CD4-positive, alpha-beta T cell treated with Interleukin-17A for 1 hour (primary cell): Measurements from ENCODE around the gene MARK4.
"Not testable (repeated sequence)": the region's sequence is repeated elsewhere in the genome, so short reads cannot be mapped to it uniquely, and the experiment has no call there.

Source experiments
- DNase-seq: peaks from one replicate; pipeline ENCODE4 v3.0.0-alpha.2; 2020

Gene MARK4

DNA sequence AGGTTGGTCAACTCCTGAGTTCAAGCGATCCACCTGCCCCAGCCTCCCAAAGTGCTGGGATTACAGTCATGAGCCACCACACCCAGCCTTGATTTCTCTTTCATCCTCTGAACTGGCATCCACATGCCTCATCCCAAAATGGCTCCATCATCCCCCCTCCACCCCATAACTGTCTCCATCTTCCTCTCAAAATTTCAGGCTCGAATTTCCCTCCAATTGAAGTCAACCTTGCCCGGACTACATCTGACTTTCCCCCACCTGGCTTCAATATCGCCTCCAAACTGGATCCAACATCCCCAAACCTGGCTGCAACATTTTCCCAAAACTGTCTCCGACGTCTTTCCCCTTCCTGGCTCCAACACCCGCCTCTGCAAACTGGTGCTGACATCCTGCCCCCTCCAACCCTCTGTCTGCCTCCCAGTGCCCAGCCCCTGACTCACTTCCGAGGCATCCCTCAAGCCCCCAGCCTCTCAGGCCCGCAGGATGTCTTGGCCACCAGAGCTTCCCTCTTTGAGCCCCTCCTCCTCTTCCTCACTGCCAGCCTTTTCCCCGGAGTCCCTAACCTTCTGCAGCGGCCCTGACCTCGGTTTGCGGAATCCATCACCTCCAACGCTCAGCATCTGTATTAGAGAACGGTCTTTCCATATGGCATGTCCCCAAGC is 6.8 kb upstream of the MARK4 start:
- DNase-seq: no peak

DNA sequence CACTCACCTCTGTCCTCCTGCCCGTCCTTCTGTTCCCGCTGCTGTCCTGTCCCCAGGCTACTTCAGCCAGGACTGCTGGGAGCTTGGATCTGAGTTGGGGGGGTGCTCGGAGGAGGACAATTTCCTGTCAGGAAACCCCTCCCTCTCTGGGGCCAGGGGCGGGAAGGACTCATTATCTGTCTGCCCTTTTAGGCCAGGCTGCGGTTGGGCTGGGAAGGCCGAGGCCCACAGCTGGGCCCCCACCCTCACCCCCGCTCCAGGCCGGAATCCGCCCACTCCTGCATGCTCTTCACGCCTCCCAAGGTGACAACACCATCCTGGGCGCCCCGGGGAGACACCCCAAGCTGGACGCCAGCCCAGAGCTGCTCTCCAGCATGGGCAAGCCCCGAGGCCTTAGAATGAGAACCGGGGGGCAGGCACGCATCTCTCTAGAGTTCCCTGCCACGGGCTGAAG is 5.7 kb upstream of the MARK4 start, which contains the start of gene EXOC3L2:
Gene EXOC3L2, minus strand, starts transcription at position 74 of the 454 bp plus-strand sequence. CDS start 6,362 bp downstream, outside the sequence.
- DNase-seq: no peak

DNA sequence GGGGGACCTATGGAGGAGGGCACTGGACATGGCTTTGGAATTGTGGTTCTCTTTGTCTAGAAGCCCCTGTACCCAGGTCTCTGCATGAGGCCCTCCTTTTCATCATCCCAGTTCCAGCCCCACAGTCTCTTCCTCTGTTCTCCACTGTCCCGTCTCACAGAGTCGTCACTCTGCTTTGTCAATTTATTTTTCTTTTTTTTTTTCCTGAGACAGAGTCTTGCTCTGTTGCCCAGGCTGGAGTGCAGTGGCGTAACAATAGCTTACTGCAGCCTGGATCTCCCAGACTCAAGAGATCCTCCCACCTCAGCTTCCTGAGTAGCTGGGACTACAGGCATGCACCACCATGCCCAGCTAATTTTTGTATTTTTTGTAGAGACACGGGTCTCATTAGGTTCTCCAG is 5.2 kb upstream of the MARK4 start:
- no peak for DNase-seq

DNA sequence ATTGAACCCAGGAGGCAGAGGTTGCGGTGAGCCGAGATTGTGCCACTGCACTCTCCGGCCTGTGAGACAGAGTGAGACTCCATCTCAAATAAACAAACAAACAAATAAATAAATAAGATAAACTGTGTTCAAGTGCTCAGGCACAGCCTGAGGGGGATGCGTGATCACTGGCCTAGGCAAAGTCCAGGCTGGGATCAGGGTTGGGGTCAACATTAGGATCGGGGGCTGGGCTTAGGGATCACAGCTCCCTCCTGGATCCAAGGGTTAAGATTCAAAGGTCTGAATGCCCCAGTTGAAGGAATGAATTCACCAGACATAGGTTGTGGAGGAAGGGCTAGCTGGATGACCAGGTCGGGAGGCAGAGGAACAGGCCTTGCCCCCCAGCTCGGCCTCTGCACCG is 3.9 kb upstream of the MARK4 start:
- DNase-seq: no peak

DNA sequence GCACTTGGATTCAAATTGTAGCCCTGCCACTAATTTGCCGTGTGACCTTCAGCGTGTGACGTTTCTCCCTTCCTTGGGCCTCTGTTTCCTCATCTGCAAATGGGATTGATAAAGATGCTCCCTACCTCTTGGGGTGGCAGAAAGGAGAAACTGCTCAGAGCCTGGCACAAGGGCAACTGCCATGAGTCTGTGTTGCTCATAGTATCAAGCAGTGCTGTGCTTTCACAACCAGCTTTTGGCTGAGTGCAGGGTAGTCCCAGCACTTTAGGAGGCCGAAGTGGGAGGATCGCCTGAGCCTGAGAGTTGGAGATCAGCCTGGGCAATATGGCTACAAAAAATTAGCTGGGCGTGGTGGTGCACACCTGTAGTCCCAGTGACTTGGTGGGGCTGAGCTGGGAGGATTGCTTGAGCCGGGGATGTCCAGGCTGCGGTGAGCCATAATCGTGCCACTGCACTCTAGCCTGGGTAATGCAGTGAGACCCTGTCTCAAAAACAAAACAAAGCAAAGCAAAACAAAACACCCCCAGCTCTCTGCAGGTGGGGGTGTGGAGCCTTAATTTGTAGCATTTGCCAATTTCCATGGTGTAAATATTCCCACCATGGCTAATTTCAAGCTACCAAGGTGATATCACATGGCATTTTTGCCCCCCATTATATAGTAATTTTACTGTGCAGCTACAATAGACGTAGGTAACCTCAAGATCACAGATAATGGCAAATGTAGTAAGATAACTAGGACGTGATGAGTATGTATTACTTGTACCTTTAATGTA is 1.6 kb upstream of the MARK4 start:
- DNase-seq: no peak

DNA sequence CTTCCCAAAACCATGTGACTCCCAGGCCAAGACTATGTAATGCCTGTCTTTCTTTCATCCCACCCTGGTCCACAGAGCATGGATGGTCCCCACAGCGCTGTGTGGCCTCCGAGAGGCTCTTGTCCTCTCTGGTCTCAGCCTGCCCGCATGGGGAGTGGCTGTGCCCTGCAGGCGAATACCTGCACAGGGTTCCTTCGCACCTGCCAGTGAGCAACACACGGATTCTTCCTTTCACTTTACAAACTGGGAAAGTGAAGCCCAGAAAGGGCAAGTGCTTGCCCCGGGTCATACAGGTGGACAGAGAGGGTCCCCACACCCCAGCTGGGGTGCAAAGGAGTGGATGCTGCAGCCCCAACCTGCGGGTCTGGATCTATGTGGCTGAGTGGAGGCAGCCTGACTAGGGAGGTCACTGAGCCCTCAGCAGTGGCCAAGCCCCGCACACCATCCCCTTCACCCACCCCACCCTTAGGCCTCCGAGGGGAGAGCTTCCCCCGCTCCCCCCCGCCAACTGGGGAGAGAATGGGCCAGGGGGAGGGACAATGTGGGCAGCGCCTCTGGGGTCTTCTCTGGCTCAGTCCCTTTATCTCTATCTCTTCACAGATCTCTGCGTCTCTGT is 747 bp upstream of the MARK4 start:
- DNase-seq: no peak

DNA sequence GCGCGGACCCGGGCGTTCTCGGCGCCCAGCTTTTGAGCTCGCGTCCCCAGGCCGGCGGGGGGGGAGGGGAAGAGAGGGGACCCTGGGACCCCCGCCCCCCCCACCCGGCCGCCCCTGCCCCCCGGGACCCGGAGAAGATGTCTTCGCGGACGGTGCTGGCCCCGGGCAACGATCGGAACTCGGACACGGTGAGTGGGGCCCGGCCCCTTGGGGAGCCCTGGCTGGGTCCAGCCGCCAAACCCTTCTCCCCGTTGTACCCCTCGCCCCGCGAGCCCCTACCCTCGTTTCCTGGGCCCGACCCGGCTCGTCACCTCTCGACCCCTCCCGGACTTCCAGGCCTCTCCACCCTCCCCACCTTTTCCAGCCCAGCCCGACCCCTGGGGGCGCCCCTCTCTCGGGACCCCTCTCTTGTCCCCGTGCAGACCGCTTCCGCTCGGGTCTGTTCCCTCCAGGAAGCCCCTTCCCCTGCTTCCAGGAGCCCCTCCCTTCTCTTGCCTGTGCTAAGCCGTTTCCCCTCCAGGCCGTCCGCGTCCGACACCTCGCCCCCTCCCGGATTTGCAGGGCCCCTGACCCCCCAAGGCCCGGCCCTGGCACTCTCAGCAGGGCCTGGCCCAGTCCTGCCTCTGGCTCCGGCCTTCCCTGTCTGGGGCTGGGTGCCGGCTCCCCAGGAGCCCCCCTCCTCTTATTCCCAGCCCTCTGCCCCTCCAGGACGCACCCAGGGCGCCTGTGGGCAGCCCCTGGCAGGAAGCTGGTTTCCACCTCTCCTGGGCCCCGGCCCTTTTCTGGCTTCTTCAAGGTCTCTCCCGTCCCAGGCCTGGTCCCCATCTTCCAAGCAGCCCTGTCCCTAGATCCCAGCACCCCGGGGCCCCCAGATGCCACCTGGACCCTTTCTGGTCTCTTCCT is 632 bp downstream of the MARK4 start:
- DNase-seq: peak; percentile 18

DNA sequence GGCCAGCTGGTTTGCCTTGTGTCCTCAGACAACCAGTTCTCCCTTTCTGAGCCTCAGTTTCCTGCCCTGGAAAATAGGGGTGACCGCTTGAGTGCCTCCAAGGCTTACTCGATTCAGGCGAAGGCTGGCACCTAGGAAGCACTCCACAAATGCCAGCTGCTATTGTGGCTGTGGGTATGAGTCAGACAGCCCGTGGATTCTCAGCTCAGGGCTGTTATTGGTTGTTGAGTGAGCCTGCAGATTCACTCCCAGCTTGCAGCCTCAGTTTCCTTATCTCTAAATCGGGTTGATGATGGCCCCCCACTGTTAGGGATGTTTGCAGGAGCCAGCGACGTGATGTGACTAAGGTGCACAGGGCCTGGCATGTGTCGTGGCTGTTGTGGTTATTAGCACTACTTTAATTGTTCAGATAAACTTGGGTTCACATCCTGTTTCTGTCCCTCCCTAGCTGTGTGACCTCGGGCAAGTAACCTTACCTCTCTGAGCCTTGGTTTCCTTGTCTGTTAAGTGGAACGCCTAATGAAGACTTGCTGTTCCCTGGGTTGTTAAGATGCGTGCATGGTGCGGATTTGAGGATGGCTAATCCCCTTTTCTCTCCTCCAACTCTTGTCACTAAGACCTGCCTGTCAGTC is 2.4 kb downstream of the MARK4 start:
- DNase-seq: peak; percentile 30

DNA sequence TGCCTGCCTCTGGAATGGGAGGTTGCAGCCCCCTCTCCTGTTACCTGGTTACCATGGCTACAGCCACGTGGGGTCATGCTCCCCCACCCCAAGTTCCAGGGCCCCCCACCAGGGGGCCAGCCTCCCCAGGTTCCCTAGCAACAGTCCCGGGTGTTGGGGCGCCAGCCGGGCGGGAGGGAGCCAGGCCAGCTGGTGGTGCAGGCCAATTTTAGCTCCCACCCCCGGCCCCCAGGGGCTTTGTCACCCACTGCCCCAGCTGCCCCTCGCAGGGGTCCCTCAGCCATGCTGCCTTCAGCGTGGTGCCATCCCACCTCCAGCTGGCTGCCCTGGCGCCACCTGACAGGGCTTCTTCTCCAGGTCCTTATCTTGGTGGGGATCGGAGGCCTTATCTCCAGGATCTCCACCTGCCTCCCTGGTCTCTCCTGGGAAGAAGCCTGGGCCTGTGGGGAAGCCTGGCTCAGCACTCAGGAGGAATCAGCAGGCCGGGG is 3.0 kb downstream of the MARK4 start:
- peak; percentile 10 for DNase-seq

DNA sequence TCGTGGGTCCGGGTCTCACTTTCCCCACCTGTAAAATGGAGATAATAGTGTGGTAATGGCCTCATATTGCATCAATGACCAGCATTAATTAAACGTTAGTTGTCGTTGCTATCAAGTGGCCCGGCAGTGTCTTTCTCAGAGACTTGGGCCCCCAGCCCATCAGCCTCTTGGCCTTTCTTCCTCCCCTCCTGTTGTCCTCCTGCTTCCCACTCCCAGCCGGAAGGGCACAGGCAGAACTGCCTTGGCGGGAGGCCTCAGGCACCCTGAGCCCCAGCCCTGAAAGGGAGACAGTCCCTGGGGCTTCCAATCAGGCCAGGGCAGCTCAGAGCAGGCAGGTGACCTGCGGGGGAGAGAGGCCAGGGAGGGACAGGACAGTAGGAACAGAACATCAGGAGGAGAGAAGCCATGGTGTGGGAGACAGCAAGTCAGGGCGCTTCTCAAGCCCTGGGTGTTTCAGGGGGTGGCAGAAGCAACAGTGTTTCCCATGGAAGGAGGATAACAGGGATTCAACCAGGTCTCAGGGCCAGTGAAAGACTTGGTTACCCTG is 4.6 kb downstream of the MARK4 start:
- no peak for DNase-seq

DNA sequence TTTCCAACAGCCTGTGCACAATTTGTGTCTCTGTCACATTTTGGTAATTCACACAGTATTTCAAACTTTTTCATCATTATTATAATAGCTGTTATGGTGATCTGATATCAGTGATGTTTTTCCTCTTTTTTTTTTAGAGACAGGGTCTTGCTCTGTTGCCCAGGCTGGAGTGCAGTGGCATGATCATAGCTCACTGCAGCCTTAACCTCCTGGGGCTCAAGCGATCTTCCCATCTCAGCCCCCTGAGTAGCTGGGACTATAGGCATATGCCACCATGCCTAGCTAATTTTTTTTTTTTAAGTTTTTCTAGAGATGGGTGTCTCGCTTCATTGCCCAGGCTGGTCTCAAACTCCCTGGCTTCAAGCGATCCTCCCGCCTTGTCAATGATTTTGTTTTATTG is 5.8 kb downstream of the MARK4 start:
- DNase-seq: no peak

DNA sequence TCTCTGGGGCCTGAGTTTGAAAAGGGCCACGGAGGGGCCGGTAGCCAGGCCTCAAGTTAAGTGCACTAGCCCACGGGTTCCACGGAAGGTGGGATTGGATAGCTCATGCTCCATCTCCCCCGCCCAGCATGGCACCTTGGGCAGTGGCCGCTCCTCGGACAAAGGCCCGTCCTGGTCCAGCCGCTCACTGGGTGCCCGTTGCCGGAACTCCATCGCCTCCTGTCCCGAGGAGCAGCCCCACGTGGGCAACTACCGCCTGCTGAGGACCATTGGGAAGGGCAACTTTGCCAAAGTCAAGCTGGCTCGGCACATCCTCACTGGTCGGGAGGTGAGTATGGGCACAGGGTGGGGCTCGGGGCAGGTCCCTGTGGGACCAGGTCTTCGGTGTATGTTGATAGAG is 7.8 kb downstream of the MARK4 start:
- DNase-seq: no peak

DNA sequence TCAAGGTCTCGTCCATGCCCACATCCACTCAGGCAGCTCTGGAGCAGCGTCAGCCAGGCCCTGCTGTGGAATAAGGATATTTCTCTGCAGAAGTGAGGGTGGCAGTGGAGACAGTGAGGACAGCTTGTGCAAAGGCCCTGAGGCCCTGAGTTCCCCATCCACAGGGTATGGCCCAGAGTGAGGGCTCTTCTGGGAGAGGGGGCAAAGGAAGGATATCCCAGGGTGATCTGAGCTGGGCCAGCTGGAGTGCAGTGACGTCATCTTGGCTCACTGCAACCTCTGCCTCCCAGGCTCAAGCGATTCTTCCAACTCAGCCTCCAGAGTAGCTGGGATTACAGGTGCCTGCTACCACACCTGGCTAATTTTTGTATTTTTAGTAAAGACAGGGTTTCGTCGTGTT is 11.5 kb downstream of the MARK4 start:
- DNase-seq: no peak

DNA sequence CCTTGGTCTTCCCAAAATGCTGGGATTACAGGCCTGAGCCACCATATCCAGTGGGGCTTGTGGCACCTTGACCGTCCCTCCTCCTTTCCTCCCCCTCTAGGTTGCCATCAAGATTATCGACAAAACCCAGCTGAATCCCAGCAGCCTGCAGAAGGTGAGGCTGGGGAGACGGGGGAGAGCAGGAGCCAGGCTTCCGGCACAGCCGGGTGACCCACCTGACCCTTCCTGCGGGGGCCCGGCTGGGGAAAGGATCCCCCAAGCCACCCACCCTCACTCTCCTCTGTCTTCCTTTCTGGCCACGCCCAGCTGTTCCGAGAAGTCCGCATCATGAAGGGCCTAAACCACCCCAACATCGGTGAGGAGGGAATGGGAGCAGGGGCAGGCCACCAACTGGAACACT is 11.9 kb downstream of the MARK4 start:
- no peak for DNase-seq

DNA sequence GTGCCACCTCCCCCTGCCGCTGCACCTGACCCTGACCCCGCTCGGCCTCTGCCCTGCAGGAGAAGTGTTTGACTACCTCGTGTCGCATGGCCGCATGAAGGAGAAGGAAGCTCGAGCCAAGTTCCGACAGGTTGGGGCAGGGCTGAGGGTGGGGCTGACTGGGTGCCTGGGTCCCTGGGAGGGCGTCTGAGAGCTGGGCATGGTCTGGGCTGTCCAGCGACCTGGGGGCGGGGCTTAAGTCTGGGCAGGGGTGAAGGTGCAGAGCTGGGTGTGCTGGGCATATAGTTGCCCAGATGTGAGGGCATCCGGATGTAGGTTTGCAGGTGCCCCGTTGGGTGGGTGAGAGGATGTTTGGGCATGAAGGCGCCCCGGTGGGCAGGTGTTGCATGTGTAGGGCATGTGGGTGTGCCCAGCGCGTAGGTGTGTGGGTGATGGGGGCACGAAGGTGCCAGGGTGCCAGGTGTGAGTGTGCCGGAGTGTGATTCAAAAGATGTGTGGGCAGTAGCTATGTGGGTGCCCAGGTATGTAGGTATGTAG is 13.8 kb downstream of the MARK4 start:
- DNase-seq: no peak

DNA sequence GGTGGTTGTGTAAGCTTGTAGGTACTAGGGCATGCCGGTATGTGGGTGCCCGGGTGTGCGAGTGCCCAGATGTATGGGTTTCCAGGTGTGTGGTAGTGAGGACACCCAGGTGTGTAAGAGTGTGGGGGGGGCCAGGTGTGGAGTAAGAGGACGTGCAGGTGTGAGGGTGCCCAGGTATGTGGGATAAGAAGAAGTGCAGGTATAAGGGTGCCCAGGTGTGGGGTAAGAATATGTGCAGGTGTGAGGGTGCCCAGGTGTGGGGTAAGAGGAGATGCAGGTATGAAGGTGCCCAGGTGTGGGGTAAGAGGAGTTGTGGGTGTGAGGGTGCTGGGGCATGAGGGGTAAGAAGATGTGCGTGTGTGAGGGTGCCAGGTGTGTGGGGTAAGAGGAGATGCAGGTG is 14.3 kb downstream of the MARK4 start:
- no peak for DNase-seq

DNA sequence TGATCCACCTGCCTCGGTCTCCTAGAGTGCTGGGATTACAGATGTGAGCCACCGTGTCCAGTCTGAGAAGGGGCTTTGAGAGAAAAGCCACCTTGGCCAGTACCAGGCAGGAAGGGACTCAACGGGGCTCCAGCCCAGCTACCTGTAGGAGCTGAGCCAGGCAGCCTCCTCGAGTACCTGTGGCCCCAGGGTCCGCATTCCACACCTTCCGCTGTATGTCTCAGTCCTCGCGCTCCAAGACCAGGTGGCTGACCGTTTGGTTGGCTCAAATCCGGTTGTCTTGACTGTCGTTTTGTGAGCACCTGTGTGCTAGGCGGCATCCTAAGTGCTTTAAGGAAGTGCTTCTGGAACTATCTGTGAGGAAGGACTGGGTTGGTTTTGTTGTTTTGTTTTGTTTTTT is 16.2 kb downstream of the MARK4 start:
- no peak for DNase-seq

DNA sequence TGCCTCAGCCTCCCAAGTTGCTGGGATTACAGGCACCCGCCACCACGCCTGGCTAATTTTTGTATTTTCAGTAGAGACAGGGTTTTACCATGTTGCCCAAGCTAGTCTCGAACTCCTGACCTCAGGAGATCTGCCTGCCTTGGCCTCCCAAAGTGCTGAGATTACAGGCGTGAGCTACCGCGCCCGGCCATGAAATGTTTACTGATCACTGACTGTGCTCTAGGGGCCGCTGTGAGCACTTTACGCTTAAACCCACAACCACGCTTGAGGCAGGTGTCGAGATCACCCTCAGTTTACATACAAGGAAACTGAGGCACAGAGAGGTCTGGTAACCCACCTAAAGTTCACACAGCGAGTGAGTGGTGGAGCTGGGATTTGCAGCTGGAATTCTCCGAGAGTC is 18.9 kb downstream of the MARK4 start:
- not testable (repeated sequence) for DNase-seq

DNA sequence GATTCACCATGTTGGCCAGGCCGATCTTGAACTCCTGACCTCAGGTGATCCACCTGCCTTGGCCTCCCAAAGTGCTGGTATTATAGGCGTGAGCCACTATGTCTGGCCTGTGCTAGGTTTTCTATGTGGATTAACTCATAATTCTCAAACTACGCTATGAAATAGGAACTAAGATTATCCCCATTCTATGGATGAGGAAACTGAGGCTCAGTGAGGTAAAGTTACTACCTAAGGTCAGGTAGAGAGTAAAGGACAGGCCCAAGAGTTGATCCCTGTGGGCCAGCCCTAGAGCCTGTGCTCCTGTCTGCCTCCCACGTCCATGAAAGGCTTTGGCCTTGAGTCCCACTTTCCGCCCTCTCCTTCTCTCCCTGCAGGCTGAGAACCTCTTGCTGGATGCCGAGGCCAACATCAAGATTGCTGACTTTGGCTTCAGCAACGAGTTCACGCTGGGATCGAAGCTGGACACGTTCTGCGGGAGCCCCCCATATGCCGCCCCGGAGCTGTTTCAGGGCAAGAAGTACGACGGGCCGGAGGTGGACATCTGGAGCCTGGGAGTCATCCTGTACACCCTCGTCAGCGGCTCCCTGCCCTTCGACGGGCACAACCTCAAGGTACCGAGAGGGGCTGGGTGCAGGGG is 20.1 kb downstream of the MARK4 start:
- no peak for DNase-seq

DNA sequence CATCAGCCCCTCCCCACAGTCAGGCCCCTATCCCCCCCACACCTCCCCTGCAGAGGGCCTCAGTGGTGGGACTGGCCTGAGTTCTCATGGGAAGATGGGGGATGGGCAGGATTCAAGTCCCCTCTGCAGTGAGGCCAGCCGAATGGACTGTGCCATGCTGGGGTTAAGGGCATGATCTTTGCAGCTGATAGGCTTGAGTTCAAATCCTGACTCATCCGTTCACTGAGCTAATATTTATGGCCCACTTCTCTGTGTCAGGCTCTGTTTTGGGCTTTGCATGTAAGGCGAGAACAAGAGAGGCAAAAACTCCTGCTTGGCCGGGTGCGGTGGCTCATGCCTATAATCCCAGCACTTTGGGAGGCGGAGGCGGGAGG is 20.7 kb downstream of the MARK4 start:
- no peak for DNase-seq

DNA sequence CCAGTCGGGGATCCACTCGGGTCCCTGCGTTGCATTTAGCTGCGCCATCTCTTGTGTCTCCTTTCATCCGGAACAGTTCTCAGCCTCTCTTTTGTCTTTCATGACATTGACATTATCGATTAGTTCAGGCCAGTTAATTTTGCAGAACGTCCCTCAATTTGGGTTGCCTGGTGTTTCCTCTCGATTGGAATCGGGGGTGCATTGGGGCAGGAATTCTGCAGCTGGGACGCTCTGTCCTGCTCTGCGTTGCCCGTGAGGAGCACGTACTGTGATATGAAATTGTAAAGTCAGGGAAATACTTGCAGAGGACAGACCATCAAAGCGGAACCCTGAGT is 22.4 kb downstream of the MARK4 start:
- DNase-seq: no peak
